GM13976 (cell line): ENCODE data around the gene PTPRK.

ENCODE experiments used
- DNase-seq: peaks from one replicate; pipeline ENCODE4 v3.0.0; 2012; ENCODE audit warnings: low spot score
- in situ Hi-C: fragments of 300-500 bp; cut with MboI; formaldehyde crosslinking; loops from one replicate; pipeline ENCODE4 v1.12.0; 2022; ENCODE audit warnings: low sequenced_read_pairs, mixed read lengths, inconsistent platforms; ENCODE audit not compliant: unreplicated experiment
- TF ChIP-seq, protein P1 (sequence below): IDR thresholded peaks from 2 replicates; pipeline ENCODE4 v1.5.1; 2012; ENCODE audit warnings: borderline replicate concordance, mild to moderate bottlenecking; ENCODE audit not compliant: insufficient read depth; ENCODE audit errors: extremely low read depth, missing control alignments, control extremely low read depth

The PTPRK gene

GRCh38 chr6:127954082-127954481, 566.3 kb downstream of the PTPRK start:
- no peak for DNase-seq
- in situ Hi-C loops = no loop called here
- TF ChIP-seq, protein P1, sequence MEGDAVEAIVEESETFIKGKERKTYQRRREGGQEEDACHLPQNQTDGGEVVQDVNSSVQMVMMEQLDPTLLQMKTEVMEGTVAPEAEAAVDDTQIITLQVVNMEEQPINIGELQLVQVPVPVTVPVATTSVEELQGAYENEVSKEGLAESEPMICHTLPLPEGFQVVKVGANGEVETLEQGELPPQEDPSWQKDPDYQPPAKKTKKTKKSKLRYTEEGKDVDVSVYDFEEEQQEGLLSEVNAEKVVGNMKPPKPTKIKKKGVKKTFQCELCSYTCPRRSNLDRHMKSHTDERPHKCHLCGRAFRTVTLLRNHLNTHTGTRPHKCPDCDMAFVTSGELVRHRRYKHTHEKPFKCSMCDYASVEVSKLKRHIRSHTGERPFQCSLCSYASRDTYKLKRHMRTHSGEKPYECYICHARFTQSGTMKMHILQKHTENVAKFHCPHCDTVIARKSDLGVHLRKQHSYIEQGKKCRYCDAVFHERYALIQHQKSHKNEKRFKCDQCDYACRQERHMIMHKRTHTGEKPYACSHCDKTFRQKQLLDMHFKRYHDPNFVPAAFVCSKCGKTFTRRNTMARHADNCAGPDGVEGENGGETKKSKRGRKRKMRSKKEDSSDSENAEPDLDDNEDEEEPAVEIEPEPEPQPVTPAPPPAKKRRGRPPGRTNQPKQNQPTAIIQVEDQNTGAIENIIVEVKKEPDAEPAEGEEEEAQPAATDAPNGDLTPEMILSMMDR = no peak

DNA sequence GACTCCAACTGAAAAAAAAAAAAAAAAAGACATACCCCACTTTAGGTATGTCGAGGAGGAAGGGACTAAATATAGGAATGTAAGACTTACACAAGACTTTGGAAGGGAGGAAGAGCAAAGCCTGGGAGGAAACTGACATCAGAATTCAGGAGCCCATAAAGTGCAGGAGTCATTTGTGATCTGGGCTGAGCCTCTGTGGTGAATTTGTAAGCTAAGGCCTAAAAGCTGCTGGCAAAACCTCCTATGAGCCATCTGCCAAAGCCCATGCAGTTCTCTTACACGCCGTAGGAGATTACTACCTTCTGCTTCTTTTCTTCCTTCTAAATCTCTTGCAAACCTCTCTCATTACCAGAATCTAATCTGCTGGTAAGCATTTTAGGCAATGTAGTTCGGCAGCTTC, 567.6 kb downstream of the PTPRK start:
- in situ Hi-C loops = no loop called here
- TF ChIP-seq, protein P1 = no peak
- no peak for DNase-seq

DNA sequence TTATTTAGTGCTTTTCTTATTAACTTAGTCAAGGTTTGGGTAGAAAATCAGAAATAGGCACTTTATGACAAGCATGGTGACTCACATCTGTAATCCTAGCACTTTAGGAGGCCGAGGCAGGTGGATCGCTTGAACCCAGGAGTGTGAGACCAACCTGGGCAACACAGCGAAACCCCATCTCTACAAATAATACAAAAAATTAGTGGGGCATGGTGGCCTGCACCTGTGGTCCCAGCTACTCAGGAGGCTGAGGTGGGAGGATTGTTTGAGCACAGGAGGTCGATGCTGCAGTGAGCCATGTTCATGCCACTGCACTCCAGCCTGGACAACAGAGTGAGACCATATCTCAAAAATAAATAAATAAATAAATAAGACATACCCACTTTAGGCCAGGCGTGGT, 568.2 kb downstream of the PTPRK start:
- in situ Hi-C loops = no loop called here
- TF ChIP-seq, protein P1 = no peak
- DNase-seq = no peak

DNA sequence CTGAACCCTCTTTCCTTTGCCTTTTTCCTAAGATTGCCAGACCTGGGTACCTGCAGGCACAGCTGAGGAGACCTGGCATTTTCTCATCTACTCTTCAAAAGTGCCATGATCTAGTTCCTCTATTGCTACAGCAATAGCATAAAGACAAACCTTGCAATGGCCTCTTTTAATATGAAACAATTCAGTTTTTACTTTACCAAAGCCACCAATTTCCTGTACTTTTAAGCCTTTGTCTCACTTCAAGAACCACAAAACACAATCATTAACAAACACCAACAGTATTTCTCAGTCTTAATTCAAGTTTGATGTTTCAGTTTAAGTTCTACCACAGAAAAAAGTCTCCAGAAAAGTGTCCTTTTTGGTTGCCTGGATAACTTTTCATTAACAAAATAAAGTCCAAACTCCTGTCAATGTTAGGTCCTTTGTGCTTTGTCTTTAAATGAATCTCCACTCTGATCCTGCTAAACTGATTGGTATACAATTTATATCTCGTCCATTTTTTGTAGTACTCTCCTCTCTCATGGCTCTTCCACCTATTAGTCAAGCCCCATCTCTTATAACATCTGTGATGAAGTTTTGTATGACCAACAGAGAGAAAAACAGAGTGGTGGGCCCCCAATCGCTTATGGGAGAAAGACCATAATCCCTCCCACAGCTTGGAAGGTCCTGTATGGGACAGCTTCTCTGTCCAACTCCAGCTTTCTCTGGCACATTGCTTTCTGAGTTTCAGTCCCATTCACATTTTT, 569.1 kb downstream of the PTPRK start:
- TF ChIP-seq, protein P1 = no peak
- in situ Hi-C loops = no loop called here
- DNase-seq = no peak

DNA sequence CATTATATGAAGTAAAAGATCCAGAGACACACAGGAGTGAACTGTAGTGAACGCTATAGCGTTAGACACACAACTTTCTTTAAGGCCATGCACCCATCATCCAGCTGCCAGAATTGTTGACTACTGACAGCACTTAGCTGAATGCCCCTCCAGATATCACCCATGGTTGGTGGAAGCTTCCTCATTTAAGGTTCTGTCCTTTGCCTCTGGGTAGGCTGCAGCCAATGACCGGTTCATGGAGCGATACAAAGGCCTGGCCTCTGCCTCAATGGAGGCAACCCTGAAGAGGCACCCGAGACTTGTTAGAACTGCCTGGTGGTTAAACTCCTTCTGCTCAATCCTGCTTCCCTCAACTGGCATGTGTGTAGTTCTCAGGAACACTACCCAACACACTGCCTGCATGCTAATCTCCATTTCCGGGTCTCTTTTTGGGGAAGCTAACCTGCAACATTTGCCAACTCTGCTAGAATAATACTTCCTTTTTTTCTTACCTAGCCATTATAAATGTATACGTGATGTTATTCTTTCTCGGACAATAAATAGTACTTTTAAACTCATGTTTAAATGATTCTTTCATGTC, 569.7 kb downstream of the PTPRK start:
- TF ChIP-seq, protein P1 = no peak
- DNase-seq = no peak
- in situ Hi-C loops = no loop called here

DNA sequence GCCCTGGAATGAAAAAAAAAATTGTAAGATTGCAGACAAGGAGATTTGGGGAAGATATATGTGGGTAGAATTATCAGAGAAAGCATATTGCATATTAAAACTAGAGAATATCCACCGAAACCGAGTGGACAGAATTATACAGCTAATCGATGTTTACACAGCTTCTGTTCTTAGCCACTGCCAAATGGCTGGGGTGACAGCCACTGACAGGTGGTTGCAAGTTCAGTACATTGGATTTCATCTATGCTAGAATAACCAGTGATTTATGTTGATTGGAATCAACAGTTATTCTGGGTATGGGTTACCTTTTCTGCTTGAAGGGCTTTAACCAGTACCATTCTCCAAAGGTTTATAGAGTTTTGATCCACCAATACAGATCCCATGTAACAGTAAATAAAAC, 571.1 kb downstream of the PTPRK start:
- no peak for DNase-seq
- TF ChIP-seq, protein P1 = no peak
- in situ Hi-C loops = no loop called here
